Thoracic aorta (tissue), 2 donors: ENCODE measurements around the gene TRERF1. TPM values are rescaled to one million over a fixed set of nuclear protein-coding genes. Genes with fewer than 3 reads are reported as not detected.

Experiments
- ATAC-seq: fragments of 150-250 bp; one replicate; pipeline ENCODE4 v1.8.0; 2017; ENCODE audit warnings: low read depth; ENCODE audit not compliant: insufficient number of reproducible peaks, low FRiP score
- DNase-seq: peaks from one replicate; pipeline ENCODE4 v3.0.0-alpha.2; 2020; ENCODE audit warnings: low spot score
- H3K27ac ChIP-seq, 2 donors: fragments of 200-600 bp; sonication (generic); 1 replicate in 1 of 2; 2 replicates in 1 of 2; pipeline ENCODE4 v1.5.1; 2016; ENCODE audit warnings: mild to moderate bottlenecking in 2 of 2, moderate library complexity in 2 of 2
- H3K27me3 ChIP-seq: fragments of 200-600 bp; sonication (generic); replicated peaks from 2 replicates; pipeline ENCODE4 v1.6.0; 2016; ENCODE audit warnings: mild to moderate bottlenecking; ENCODE audit not compliant: insufficient read depth
- H3K36me3 ChIP-seq: fragments of 200-600 bp; sonication (generic); one replicate; pipeline ENCODE4 v1.5.1; 2016
- H3K4me1 ChIP-seq, 2 donors: fragments of 200-600 bp; sonication (generic); 1 replicate in 1 of 2; 2 replicates in 1 of 2; pipeline versions ENCODE4 v1.5.1 to v1.6.0; 2016; ENCODE audit warnings: low read depth in 2 of 2, mild to moderate bottlenecking in 1 of 2; ENCODE audit not compliant: control insufficient read depth in 1 of 2
- H3K4me3 ChIP-seq: fragments of 200-600 bp; sonication (generic); 2 replicates; pipeline ENCODE4 v1.5.1; 2016; ENCODE audit warnings: mild to moderate bottlenecking
- H3K9me3 ChIP-seq: fragments of 200-600 bp; sonication (generic); 2 replicates; pipeline ENCODE4 v1.5.1; 2016
- CTCF ChIP-seq: fragments of 200-600 bp; sonication (generic); IDR thresholded peaks from one replicate; pipeline ENCODE4 v1.5.1; 2019; ENCODE audit warnings: antibody characterized with exemption
- total RNA-seq, 2 donors: library from RNA; depleted of rRNA; stranded (reverse); fragments of >200 nt; gene quantifications; one replicate each; pipeline versions ENCODE4 v1.1.0 to v1.2.3, GENCODE V29; 2016

TRERF1 gene
- 1 to 10 TPM; 4.6 to 5.0 TPM for total RNA-seq

GRCh38 chr6:42451333-42452170 lies at the start of gene TRERF1:
TSS of gene TRERF1 (minus strand) at chr6:42451926. CDS start at chr6:42269590, 182,336 bp downstream.
- Histone ChIP-seq H3K27ac (peak within 1 kb of the TSS; percentile 76 to 84), H3K9me3 (no peaks in the 10 kb centered on the region), H3K27me3 (no peaks in the 10 kb centered on the region), H3K36me3 (no peaks in the 10 kb centered on the region), H3K4me3 (peak within 1 kb of the TSS; percentile 83), H3K4me1 (peaks cover 17 to 36% of the 10 kb centered on the region in 2 donors)
- DNase-seq (no peak), ATAC-seq (no peak)
- TF ChIP-seq CTCF, result no peak

- Histone ChIP-seq H3K4me3 (no peak overlapping the region), H3K4me1 (no peaks in the 10 kb centered on the region), H3K9me3 (no peaks in the 10 kb centered on the region), H3K36me3 (no peaks in the 10 kb centered on the region), H3K27ac (no peak overlapping the region), H3K27me3 (no peaks in the 10 kb centered on the region)
- DNase-seq, result no peak
- ATAC-seq, result no peak
- TF ChIP-seq CTCF, result no peak
Measured at GRCh38 chr6:42498473-42499128, 46.9 kb upstream of the TRERF1 start.

GRCh38 chr6:42493914-42494539 lies 42.3 kb upstream of the TRERF1 start:
- TF ChIP-seq CTCF, result no peak
- Histone ChIP-seq H3K9me3 (no peaks in the 10 kb centered on the region), H3K4me1 (no peaks in the 10 kb centered on the region), H3K36me3 (no peaks in the 10 kb centered on the region), H3K27ac (no peak overlapping the region), H3K27me3 (no peaks in the 10 kb centered on the region), H3K4me3 (no peak overlapping the region)
- DNase-seq, result no peak
- ATAC-seq, result no peak

GRCh38 chr6:42488129-42488528 lies 36.4 kb upstream of the TRERF1 start:
- TF ChIP-seq CTCF, result no peak

GRCh38 chr6:42484261-42484660 lies 32.5 kb upstream of the TRERF1 start:
- no peak overlapping the region for H3K4me3 ChIP-seq

More at GRCh38 chr6:42488129-42488528, 36.4 kb upstream of the TRERF1 start:
- H3K27ac ChIP-seq, result no peak overlapping the region
- ATAC-seq (no peak), DNase-seq (no peak)
- H3K4me3 ChIP-seq, result no peak overlapping the region
- no peaks in the 10 kb centered on the region for H3K9me3 ChIP-seq
- no peaks in the 10 kb centered on the region for H3K36me3 ChIP-seq
- no peaks in the 10 kb centered on the region for H3K27me3 ChIP-seq
- H3K4me1 ChIP-seq, result no peaks in the 10 kb centered on the region

More at GRCh38 chr6:42484261-42484660, 32.5 kb upstream of the TRERF1 start:
- Histone ChIP-seq H3K27me3 (no peaks in the 10 kb centered on the region), H3K4me1 (no peaks in the 10 kb centered on the region), H3K9me3 (no peaks in the 10 kb centered on the region), H3K36me3 (no peaks in the 10 kb centered on the region), H3K27ac (no peak overlapping the region)
- DNase-seq, result no peak
- ATAC-seq, result no peak
- no peak for TF ChIP-seq CTCF
